Fibroblast of lung (primary cell): ENCODE data around the gene ATF1.

Experiments
- EZH2 ChIP-seq: IDR thresholded peaks from 2 replicates; pipeline ENCODE4 v1.5.1; 2012; ENCODE audit warnings: low read length, control low read depth, mild to moderate bottlenecking; ENCODE audit errors: missing control alignments
- TF ChIP-seq, protein P1 (sequence below), 2 donors: IDR thresholded peaks in 1 of 2; conservative IDR thresholded peaks in 1 of 2; 1 replicate in 1 of 2; 2 replicates in 1 of 2; pipeline ENCODE4 v1.5.1; 2011 to 2012; ENCODE audit warnings: low read length in 2 of 2, control low read depth in 1 of 2, inconsistent platforms in 1 of 2, low read depth in 1 of 2, mild to moderate bottlenecking in 1 of 2

DNA sequence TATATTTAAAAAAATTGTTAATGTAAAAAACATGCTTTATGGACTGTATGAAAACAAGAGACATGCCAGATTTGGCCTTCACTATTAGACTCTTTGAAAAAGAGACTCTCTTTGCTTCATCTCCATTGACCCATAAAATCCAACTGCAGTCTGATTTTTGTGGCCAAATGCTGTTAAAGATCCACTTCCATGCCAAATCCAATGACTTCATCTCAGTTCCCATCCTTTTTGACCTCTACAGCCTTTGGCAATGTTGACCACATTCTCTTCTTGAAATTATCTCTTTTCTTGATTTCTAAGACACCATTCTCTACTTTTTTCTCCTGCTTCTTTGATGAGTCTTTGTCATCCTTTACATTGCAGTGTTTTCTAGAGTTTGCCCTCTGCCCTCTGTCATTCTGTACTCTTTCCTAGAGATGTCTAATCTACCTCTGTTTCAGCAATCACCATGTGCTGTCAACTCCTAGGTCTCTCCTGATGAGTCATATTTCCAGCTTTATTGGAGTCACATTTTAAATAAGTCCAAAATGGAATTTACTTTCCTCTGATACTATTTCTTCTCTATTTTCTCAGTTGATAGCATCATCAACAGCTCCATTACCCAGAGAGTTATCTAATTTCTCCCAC is 81.2 kb downstream of the ATF1 start:
- TF ChIP-seq, protein P1, sequence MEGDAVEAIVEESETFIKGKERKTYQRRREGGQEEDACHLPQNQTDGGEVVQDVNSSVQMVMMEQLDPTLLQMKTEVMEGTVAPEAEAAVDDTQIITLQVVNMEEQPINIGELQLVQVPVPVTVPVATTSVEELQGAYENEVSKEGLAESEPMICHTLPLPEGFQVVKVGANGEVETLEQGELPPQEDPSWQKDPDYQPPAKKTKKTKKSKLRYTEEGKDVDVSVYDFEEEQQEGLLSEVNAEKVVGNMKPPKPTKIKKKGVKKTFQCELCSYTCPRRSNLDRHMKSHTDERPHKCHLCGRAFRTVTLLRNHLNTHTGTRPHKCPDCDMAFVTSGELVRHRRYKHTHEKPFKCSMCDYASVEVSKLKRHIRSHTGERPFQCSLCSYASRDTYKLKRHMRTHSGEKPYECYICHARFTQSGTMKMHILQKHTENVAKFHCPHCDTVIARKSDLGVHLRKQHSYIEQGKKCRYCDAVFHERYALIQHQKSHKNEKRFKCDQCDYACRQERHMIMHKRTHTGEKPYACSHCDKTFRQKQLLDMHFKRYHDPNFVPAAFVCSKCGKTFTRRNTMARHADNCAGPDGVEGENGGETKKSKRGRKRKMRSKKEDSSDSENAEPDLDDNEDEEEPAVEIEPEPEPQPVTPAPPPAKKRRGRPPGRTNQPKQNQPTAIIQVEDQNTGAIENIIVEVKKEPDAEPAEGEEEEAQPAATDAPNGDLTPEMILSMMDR (conservative IDR thresholded peaks at IDR 0.05 in 1 of 2, IDR thresholded peaks at IDR 0.05 in 1 of 2; ENCODE audit: low read depth in 1 of 2, low read length in 2 of 2), result no peak
- no peak for TF ChIP-seq EZH2
